ENCODE data around the gene GMDS.

DNA sequence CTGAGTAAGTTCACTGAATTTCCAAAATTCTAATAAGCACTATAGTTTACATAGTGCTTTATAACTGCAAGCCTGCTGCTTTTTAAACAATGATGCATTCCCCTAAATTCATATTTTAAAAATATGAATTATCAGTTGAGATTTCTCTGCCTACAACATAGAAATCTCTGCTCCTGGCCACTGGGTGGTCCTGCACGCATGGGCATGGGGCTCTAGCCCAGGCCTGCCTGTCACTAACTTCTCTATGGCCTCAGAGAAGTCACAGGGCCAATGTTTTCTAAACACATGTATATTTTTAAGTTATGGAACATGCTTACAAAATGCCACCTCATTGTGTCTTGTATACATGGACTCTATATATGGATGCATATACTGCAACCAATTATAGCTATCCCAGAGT, 424.7 kb downstream of the GMDS start:
- TF ChIP-seq POLR2A (IDR thresholded peaks at IDR 0.05), result no peak
- TF ChIP-seq, protein P1, sequence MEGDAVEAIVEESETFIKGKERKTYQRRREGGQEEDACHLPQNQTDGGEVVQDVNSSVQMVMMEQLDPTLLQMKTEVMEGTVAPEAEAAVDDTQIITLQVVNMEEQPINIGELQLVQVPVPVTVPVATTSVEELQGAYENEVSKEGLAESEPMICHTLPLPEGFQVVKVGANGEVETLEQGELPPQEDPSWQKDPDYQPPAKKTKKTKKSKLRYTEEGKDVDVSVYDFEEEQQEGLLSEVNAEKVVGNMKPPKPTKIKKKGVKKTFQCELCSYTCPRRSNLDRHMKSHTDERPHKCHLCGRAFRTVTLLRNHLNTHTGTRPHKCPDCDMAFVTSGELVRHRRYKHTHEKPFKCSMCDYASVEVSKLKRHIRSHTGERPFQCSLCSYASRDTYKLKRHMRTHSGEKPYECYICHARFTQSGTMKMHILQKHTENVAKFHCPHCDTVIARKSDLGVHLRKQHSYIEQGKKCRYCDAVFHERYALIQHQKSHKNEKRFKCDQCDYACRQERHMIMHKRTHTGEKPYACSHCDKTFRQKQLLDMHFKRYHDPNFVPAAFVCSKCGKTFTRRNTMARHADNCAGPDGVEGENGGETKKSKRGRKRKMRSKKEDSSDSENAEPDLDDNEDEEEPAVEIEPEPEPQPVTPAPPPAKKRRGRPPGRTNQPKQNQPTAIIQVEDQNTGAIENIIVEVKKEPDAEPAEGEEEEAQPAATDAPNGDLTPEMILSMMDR (IDR thresholded peaks at IDR 0.05), result no peak
- TF ChIP-seq POLR2AphosphoS5 (IDR thresholded peaks at IDR 0.05; ENCODE audit: insufficient read depth in 1 of 2, low read depth in 1 of 2), result no peak

All from vagina (tissue), 2 donors.